ENCODE measurements around the gene COL26A1. TPM values are rescaled to one million over a fixed set of nuclear protein-coding genes. Genes with fewer than 3 reads are reported as not detected.

COL26A1 gene
- total RNA-seq, 2 experiments from 2014 or later = not detected

- no peaks in the 10 kb centered on the region for H3K9me3 ChIP-seq (ENCODE audit: control insufficient read depth in 1 of 2, insufficient read depth in 1 of 2, low read length in 2 of 2)
- Mint-ChIP-seq H3K36me3 (ENCODE audit: low read depth) (no peaks in the 10 kb centered on the region), H3K4me3 (no peak overlapping the region), H3K4me1 (ENCODE audit: low read depth) (no peaks in the 10 kb centered on the region), H3K9me3 (no peaks in the 10 kb centered on the region), H3K27ac (no peak overlapping the region), H3K27me3 (no peaks in the 10 kb centered on the region)
- DNase-seq = no peak
- no peak overlapping the region for H3K4me3 ChIP-seq (ENCODE audit: low read length)
- intact Hi-C loops (cut with DNase I, micrococcal nuclease) = no loop called here
- ATAC-seq (ENCODE audit: poor library complexity) = no peak
- POLR2A ChIA-PET = no interaction called here
- no peaks in the 10 kb centered on the region for H3K4me1 ChIP-seq (ENCODE audit: insufficient read depth, low read length)
- H3K27me3 ChIP-seq (ENCODE audit: control insufficient read depth in 1 of 2, insufficient read depth in 2 of 2, low read length in 2 of 2) = no peaks in the 10 kb centered on the region
- H3K36me3 ChIP-seq (ENCODE audit: insufficient read depth, low read length) = no peaks in the 10 kb centered on the region
- no peak overlapping the region for H3K27ac ChIP-seq (ENCODE audit: low read depth in 1 of 2, low read length in 2 of 2)
- TF ChIP-seq CTCF (IDR thresholded peaks at IDR 0.05) = no peak
- CTCF ChIA-PET = no interaction called here
These were observed 90.9 kb downstream of the COL26A1 start for GRCh38 chr7:101453617-101454016.

GRCh38 chr7:101457001-101457750 lies 94.5 kb downstream of the COL26A1 start:
- Mint-ChIP-seq H3K36me3 (ENCODE audit: low read depth) (no peaks in the 10 kb centered on the region), H3K4me3 (no peak overlapping the region), H3K27me3 (no peaks in the 10 kb centered on the region), H3K27ac (no peak overlapping the region), H3K4me1 (ENCODE audit: low read depth) (no peaks in the 10 kb centered on the region), H3K9me3 (no peaks in the 10 kb centered on the region)
- intact Hi-C loops (cut with DNase I, micrococcal nuclease) = no loop called here
- Histone ChIP-seq H3K27ac (ENCODE audit: low read depth in 1 of 2, low read length in 2 of 2) (no peak overlapping the region), H3K4me3 (ENCODE audit: low read length) (no peak overlapping the region), H3K27me3 (ENCODE audit: control insufficient read depth in 1 of 2, insufficient read depth in 2 of 2, low read length in 2 of 2) (no peaks in the 10 kb centered on the region), H3K4me1 (ENCODE audit: insufficient read depth, low read length) (no peaks in the 10 kb centered on the region), H3K36me3 (ENCODE audit: insufficient read depth, low read length) (no peaks in the 10 kb centered on the region), H3K9me3 (ENCODE audit: control insufficient read depth in 1 of 2, insufficient read depth in 1 of 2, low read length in 2 of 2) (no peaks in the 10 kb centered on the region)
- TF ChIP-seq CTCF (IDR thresholded peaks at IDR 0.05) = no peak
- DNase-seq = no peak
- ATAC-seq (ENCODE audit: poor library complexity) = no peak
- CTCF ChIA-PET = no interaction called here
- POLR2A ChIA-PET = no interaction called here

- ChIA-PET POLR2A (no interaction called here), CTCF (no interaction called here)
- no peaks in the 10 kb centered on the region for H3K9me3 ChIP-seq (ENCODE audit: control insufficient read depth in 1 of 2, insufficient read depth in 1 of 2, low read length in 2 of 2)
- Mint-ChIP-seq H3K9me3 (no peaks in the 10 kb centered on the region), H3K4me3 (no peak overlapping the region), H3K36me3 (ENCODE audit: low read depth) (no peaks in the 10 kb centered on the region), H3K27ac (no peak overlapping the region), H3K27me3 (no peaks in the 10 kb centered on the region), H3K4me1 (ENCODE audit: low read depth) (no peaks in the 10 kb centered on the region)
- intact Hi-C loops (cut with DNase I, micrococcal nuclease) = no loop called here
- no peaks in the 10 kb centered on the region for H3K27me3 ChIP-seq (ENCODE audit: control insufficient read depth in 1 of 2, insufficient read depth in 2 of 2, low read length in 2 of 2)
- DNase-seq (no peak), ATAC-seq (ENCODE audit: poor library complexity) (no peak)
- no peaks in the 10 kb centered on the region for H3K36me3 ChIP-seq (ENCODE audit: insufficient read depth, low read length)
- peaks cover 11% of the 10 kb centered on the region for H3K4me1 ChIP-seq (ENCODE audit: insufficient read depth, low read length)
- no peak for TF ChIP-seq CTCF (IDR thresholded peaks at IDR 0.05)
- peak overlapping the region; percentile 10 for H3K4me3 ChIP-seq (ENCODE audit: low read length)
- H3K27ac ChIP-seq (ENCODE audit: low read depth in 1 of 2, low read length in 2 of 2) = no peak overlapping the region
These were observed 102.5 kb downstream of the COL26A1 start for GRCh38 chr7:101465131-101465530.
